ENCODE data around the gene UTP4.
"Not testable (repeated sequence)": the region's sequence is repeated elsewhere in the genome, so short reads cannot be mapped to it uniquely, and the experiment has no call there.

The UTP4 gene

GRCh38 chr16:69111216-69111875 is 21.1 kb upstream of the UTP4 start:
- no peak for DNase-seq

- no peak for DNase-seq
These were observed 20.6 kb upstream of the UTP4 start for GRCh38 chr16:69111876-69112230.

- DNase-seq, result peak; percentile 8 to 61
These were observed 19.9 kb upstream of the UTP4 start for GRCh38 chr16:69112285-69113129.

GRCh38 chr16:69113216-69113615 is 19.2 kb upstream of the UTP4 start:
- DNase-seq, result no peak

- no peak for DNase-seq
These were observed 18.0 kb upstream of the UTP4 start for GRCh38 chr16:69114346-69114975.

GRCh38 chr16:69114976-69115355 is 17.5 kb upstream of the UTP4 start:
- no peak for DNase-seq

- no peak for DNase-seq
These were observed 17.1 kb upstream of the UTP4 start for GRCh38 chr16:69115361-69115760.

GRCh38 chr16:69115837-69116236 is 16.6 kb upstream of the UTP4 start:
- DNase-seq, result no peak

GRCh38 chr16:69116256-69116875 is 16.1 kb upstream of the UTP4 start:
- DNase-seq, result no peak

- no peak for DNase-seq
These were observed 15.5 kb upstream of the UTP4 start for GRCh38 chr16:69116906-69117305.

GRCh38 chr16:69118468-69118867 is 14.0 kb upstream of the UTP4 start:
- no peak for DNase-seq

GRCh38 chr16:69118994-69119393 is 13.5 kb upstream of the UTP4 start:
- no peak for DNase-seq

GRCh38 chr16:69119536-69119935 is 12.9 kb upstream of the UTP4 start:
- DNase-seq, result no peak

- DNase-seq, result no peak
These were observed 12.3 kb upstream of the UTP4 start for GRCh38 chr16:69120096-69120664.

- peak; percentile 51 to 88 for DNase-seq
These were observed 8.5 kb upstream of the UTP4 start for GRCh38 chr16:69123910-69124309.

GRCh38 chr16:69124406-69124805 is 8.0 kb upstream of the UTP4 start:
- not testable (repeated sequence) for DNase-seq

- not testable (repeated sequence) for DNase-seq
These were observed 7.5 kb upstream of the UTP4 start for GRCh38 chr16:69124961-69125360.

GRCh38 chr16:69126221-69126620 is 6.2 kb upstream of the UTP4 start:
- DNase-seq, result no peak

- not testable (repeated sequence) for DNase-seq
These were observed 5.6 kb upstream of the UTP4 start for GRCh38 chr16:69126801-69127200.

- no peak for DNase-seq
These were observed 4.4 kb upstream of the UTP4 start for GRCh38 chr16:69127966-69128510.

- DNase-seq, result peak in 1 of 2 experiments; percentile 34
These were observed 2.0 kb upstream of the UTP4 start for GRCh38 chr16:69130461-69130860.

GRCh38 chr16:69131167-69131838 is 1.1 kb upstream of the UTP4 start:
- peak; percentile 48 to 71 for DNase-seq

All from NCI-H524 (cell line).